AG10803 (cell line): ENCODE data around the gene FMNL2.

Experiments used
- DNase-seq: peaks from one replicate; pipeline ENCODE4 v3.0.0; 2010; ENCODE audit warnings: low read depth
- H3K4me3 ChIP-seq: 2 replicates; pipeline ENCODE4 v1.5.1; 2011; ENCODE audit warnings: mild to moderate bottlenecking, low read length, control low read depth
- CTCF ChIP-seq: conservative IDR thresholded peaks from 2 replicates; pipeline ENCODE4 v1.5.1; 2011; ENCODE audit warnings: mild to moderate bottlenecking, low read length, control low read depth, inconsistent platforms

FMNL2 gene

GRCh38 chr2:152375174-152375573, 40.2 kb downstream of the FMNL2 start:
- no peak for DNase-seq
- H3K4me3 ChIP-seq: no peak overlapping the region
- no peak for TF ChIP-seq CTCF

DNA sequence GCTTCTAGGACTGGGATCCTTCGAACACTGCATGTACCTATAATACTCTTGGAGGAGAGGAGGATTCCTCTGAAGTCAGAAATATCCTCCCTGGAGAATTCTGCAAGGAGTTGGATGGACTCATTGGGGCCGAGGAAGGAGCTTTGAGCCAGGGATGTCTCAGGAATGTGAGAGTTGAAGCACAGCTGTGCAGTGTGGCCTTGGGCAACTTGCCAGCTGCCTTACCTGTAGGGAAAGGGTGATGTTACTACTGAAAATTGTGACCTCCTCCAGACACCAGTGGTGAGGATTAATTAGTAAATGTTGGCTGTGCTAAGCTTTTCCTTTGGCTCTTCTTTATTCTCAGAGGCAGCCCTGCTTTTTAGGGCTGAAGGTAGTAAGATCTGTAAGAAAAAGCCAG, 41.4 kb downstream of the FMNL2 start:
- no peak overlapping the region for H3K4me3 ChIP-seq
- TF ChIP-seq CTCF: no peak
- DNase-seq: no peak

GRCh38 chr2:152376968-152377367, 42.0 kb downstream of the FMNL2 start:
- no peak overlapping the region for H3K4me3 ChIP-seq
- DNase-seq: no peak
- TF ChIP-seq CTCF: no peak

DNA sequence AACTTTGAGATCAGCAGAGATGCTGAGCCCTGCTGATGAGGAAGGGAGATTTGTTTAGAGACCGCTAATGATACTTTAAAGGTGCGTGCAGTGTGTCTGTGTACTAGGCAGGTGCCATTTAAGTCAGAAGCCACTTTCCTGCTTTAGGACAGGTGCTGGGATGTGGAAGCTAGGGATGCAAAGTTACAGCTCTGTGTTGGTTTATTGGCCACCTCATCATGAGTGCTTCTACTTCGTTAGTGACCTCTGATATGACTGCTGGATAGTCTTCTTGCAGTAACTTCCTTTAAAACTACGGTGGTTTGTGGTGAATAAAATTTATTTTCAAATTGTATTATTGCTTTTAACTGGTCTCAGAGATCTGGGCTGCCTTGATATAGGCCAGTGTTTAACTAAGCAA, 44.1 kb downstream of the FMNL2 start:
- no peak for DNase-seq
- no peak for TF ChIP-seq CTCF
- H3K4me3 ChIP-seq: no peak overlapping the region

- H3K4me3 ChIP-seq: no peak overlapping the region
- peak; percentile 25 for DNase-seq
- TF ChIP-seq CTCF: no peak
Observed at GRCh38 chr2:152380261-152381055, 45.5 kb downstream of the FMNL2 start.

GRCh38 chr2:152383702-152384101, 48.7 kb downstream of the FMNL2 start:
- peak; percentile 63 for DNase-seq
- no peak overlapping the region for H3K4me3 ChIP-seq
- no peak for TF ChIP-seq CTCF

- TF ChIP-seq CTCF: no peak
- no peak for DNase-seq
- H3K4me3 ChIP-seq: no peak overlapping the region
Observed at GRCh38 chr2:152384992-152385391, 50.0 kb downstream of the FMNL2 start.
